ENCODE data around the gene CSRNP3.

DNA sequence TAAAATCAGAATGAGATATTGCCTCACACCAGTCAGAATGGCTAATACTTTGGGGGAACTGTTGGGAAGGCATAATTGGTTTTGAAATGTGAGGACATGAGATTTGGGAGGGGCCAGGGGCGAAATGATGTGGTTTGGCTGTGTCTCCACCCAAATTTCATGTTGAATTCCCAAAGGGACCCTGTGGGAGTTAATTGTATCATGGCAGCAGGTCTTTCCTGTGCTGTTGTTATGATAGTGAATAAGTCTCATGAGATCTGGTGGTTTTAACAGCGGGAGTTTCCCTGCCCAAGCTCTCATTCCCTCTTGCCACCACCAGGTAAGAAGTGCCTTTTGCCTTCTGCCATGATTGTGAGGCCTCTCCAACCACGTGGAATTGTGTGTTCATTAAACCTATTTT, 59.6 kb downstream of the CSRNP3 start:
- TF ChIP-seq TAF1 (conservative IDR thresholded peaks at IDR 0.05) (no peak), FOXA2 (IDR thresholded peaks at IDR 0.05) (no peak)
- TF ChIP-seq, protein P1, sequence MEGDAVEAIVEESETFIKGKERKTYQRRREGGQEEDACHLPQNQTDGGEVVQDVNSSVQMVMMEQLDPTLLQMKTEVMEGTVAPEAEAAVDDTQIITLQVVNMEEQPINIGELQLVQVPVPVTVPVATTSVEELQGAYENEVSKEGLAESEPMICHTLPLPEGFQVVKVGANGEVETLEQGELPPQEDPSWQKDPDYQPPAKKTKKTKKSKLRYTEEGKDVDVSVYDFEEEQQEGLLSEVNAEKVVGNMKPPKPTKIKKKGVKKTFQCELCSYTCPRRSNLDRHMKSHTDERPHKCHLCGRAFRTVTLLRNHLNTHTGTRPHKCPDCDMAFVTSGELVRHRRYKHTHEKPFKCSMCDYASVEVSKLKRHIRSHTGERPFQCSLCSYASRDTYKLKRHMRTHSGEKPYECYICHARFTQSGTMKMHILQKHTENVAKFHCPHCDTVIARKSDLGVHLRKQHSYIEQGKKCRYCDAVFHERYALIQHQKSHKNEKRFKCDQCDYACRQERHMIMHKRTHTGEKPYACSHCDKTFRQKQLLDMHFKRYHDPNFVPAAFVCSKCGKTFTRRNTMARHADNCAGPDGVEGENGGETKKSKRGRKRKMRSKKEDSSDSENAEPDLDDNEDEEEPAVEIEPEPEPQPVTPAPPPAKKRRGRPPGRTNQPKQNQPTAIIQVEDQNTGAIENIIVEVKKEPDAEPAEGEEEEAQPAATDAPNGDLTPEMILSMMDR (IDR thresholded peaks at IDR 0.05; ENCODE audit: low read depth, low read length, missing input control) = no peak
- TF ChIP-seq, protein P2, sequence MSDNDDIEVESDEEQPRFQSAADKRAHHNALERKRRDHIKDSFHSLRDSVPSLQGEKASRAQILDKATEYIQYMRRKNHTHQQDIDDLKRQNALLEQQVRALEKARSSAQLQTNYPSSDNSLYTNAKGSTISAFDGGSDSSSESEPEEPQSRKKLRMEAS (IDR thresholded peaks at IDR 0.05) = no peak
- TF ChIP-seq, protein P3, sequence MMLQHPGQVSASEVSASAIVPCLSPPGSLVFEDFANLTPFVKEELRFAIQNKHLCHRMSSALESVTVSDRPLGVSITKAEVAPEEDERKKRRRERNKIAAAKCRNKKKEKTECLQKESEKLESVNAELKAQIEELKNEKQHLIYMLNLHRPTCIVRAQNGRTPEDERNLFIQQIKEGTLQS (IDR thresholded peaks at IDR 0.05) = no peak

All from liver (tissue), 3 donors.